Heart right ventricle (tissue), 16 donors: ENCODE results near the gene DEDD2. TPM values are rescaled to one million over a fixed set of nuclear protein-coding genes. Genes with fewer than 3 reads are reported as not detected.
"Not testable (repeated sequence)": the region's sequence is repeated elsewhere in the genome, so short reads cannot be mapped to it uniquely, and the experiment has no call there.

Experiments
- ATAC-seq, 8 donors: fragments of 200-7000 bp; cut with Tn5 transposase; one replicate each; pipeline ENCODE4 v1.9.1; 2020; ENCODE audit warnings: mild to moderate bottlenecking in 8 of 8, moderate library complexity in 8 of 8, moderate number of reproducible peaks in 1 of 8
- DNase-seq, 2 donors: peaks; one replicate each; pipeline ENCODE4 v3.0.0-alpha.2; 2020
- H3K27ac ChIP-seq, 10 donors: fragments of 200-600 bp; sonication (generic) in 2 of 10; one replicate each; pipeline versions ENCODE4 v1.5.0 to v1.8.0; 2020 to 2022; ENCODE audit warnings: mild to moderate bottlenecking in 3 of 10
- H3K27me3 ChIP-seq, 7 donors: fragments of 200-600 bp; one replicate each; pipeline ENCODE4 v1.8.0; 2021 to 2022; ENCODE audit warnings: mild to moderate bottlenecking in 2 of 7
- H3K36me3 ChIP-seq, 9 donors: fragments of 200-600 bp; sonication (generic) in 1 of 9; one replicate each; pipeline versions ENCODE4 v1.5.0 to v1.8.0; 2020 to 2022; ENCODE audit warnings: mild to moderate bottlenecking in 2 of 9
- H3K4me1 ChIP-seq, 9 donors: fragments of 200-600 bp; sonication (generic) in 1 of 9; one replicate each; pipeline versions ENCODE4 v1.5.0 to v1.8.0; 2020 to 2022; ENCODE audit warnings: mild to moderate bottlenecking in 4 of 9
- H3K4me3 ChIP-seq, 10 donors: fragments of 200-600 bp; sonication (generic) in 2 of 10; one replicate each; pipeline versions ENCODE4 v1.5.0 to v1.8.0; 2020 to 2022; ENCODE audit warnings: mild to moderate bottlenecking in 7 of 10, moderate library complexity in 2 of 10
- H3K9me3 ChIP-seq, 11 donors: fragments of 200-600 bp in 10 of 11; sonication (generic) in 2 of 11; one replicate each; pipeline versions ENCODE4 v1.5.0 to v1.8.0; 2013 to 2022; ENCODE audit warnings: mild to moderate bottlenecking in 2 of 11, control low read depth in 1 of 11, moderate library complexity in 1 of 11
- WGBS, 2 donors: extraction: QIAGEN DNeasy Blood & Tissue Kit; methylation state at CpG; one replicate each; pipeline ENCODE4 v1.1.7; 2013; ENCODE audit warnings: inconsistent platforms in 1 of 2; 5-methylcytosine and 5-hydroxymethylcytosine counted together
- intact Hi-C, 10 donors: fragments of 100-400 bp; cut with DNase I; formaldehyde crosslinking; loops; one replicate each; pipeline versions ENCODE4 v1.11.1 to v1.14.2; 2022
- long read RNA-seq, 3 donors: library from polyadenylated mRNA; unstranded; transcript quantifications; one replicate each; pipeline ENCODE4 v2.0.0, GENCODE V29; 2020 to 2021
- polyA plus RNA-seq, 2 donors: library from polyadenylated mRNA; stranded (reverse); fragments of 200-250 nt; gene quantifications; one replicate each; pipeline ENCODE4 v1.2.3, GENCODE V29; 2013
- total RNA-seq, 10 donors: library from RNA; stranded (reverse); fragmentation: NEBNext Ultra II Directional in 3 of 10; extraction: Animal tissue kit (Norgen Biotek cat#: 25700) in 3 of 10; gene quantifications; one replicate each; pipeline versions ENCODE4 v1.2.1 to v1.2.4, GENCODE V29; 2021 to 2023
- TF ChIP-seq, protein P1 (sequence below), 9 donors: fragments of 200-600 bp; sonication (generic) in 2 of 9; IDR thresholded peaks; one replicate each; pipeline versions ENCODE4 v1.5.0 to v1.8.0; 2021 to 2022; ENCODE audit warnings: antibody characterized with exemption in 9 of 9, mild to moderate bottlenecking in 5 of 9, moderate library complexity in 1 of 9
- donor health status: Arrhythmogenic right ventricular cardiomyopathy.
- donor health status: ischemic (EF 13 %, LVEDD 7.1; RV severe dilation, severe dysfunction).
- donor health status: healthy with polysubstance abuse.
- donor health status: DM: no; HTN: yes; CAD: no.
- donor health status: DM: no; HTN: no; CAD: no.
- donor health status: ischemic (EF 25% LVEDD 6.9; RV normal size, moderate dysfunction).
- donor health status: ischemic (EF 25% LVEDD 5.7; RV mildly dilated, moderate dysfunction).
- donor health status: healthy.
- donor health status: DM: yes; HTN: yes; CAD: no.
- donor health status: Ischemic cardiomyopathy.
- donor health status: ischemic (EF 35%, LVEDD 5.7; RV mildly dilated, moderate dysfunction).
- donor health status: nonischemic (EF 11% LVEDD 7.7; RV severe dilation, severe dysfunction).
- donor health status: DM: yes; HTN: yes; CAD: no.
- donor health status: PGD.
- donor health status: ischemic (EF 29% LVEDD 5.4; RV normal size, mild dysfunction).
- donor health status: nonischemic (EF 23%, LVEDD 6.1; RV moderate dilation, normal function).

The DEDD2 gene, protein sequence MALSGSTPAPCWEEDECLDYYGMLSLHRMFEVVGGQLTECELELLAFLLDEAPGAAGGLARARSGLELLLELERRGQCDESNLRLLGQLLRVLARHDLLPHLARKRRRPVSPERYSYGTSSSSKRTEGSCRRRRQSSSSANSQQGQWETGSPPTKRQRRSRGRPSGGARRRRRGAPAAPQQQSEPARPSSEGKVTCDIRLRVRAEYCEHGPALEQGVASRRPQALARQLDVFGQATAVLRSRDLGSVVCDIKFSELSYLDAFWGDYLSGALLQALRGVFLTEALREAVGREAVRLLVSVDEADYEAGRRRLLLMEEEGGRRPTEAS
- total RNA-seq = 10 to 100 TPM in 9 of 10 donors, 1 to 10 TPM in 1; 9.8 to 20.5 (median 12.2) TPM
- 10 to 100 TPM; 12.9 to 15.2 TPM for polyA plus RNA-seq
- long read RNA-seq, donor 1, transcript DEDD2-205 (5 exons, 1,183 nt) = major isoform, 21 of 33 reads
- long read RNA-seq, donor 1, partial matches to known transcripts = 3 of 33 reads
- long read RNA-seq, donor 1, other reads (novel, unspliced or antisense) = 4 of 33 reads
- long read RNA-seq, donor 2, transcript DEDD2-205 (5 exons, 1,183 nt) = major isoform, 11 of 18 reads
- long read RNA-seq, donor 2, partial matches to known transcripts = 0 of 18 reads
- long read RNA-seq, donor 2, other reads (novel, unspliced or antisense) = 6 of 18 reads
- long read RNA-seq, donor 3, transcript DEDD2-205 (5 exons, 1,183 nt) = major isoform, 24 of 32 reads
- long read RNA-seq, donor 3, partial matches to known transcripts = 2 of 32 reads
- long read RNA-seq, donor 3, other reads (novel, unspliced or antisense) = 4 of 32 reads

DNA sequence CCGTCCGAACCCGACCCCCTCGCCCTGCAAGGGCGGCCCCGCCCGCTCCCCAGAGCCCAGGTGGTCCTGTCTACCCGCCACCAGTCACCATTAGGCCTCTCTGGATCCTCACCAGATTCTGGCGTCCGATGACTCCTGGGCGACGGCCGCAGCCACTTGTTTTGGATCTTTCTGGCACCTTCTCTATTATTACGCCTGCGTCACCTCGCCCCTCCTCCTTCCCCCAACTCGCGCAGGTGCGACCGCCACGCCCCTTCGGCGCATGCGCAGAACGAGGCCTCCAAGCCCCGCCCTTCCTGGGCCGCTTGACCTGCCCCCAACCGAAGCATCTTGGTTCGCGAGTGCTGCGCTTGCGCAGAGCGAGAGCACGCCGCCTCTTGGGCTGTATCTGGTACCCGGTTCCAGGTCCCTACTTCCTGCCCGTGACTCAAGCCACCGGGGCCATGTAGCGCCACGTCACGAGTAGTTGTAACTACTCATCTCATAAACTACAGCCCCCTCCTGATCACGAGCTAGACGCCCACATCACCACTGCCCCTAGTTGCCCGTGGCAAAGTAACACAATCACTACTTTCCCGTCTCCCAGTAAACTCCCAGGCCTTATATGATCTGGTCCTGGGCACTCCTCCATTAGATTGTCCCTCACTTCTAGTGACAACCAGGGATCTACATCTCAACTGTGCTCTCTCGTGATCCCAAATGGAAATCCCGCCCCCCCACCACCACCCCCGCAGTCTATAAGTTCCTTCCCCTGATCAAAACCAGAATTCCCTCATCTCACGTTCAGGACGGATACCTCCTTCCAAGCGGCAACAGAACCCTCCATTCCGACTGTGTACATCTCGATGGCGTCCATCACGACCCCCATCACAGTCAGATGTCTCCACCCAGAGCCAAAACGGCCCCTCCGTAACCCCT lies at the start of gene DEDD2:
TSS of gene DEDD2 (minus strand) at position 158 of the 918 bp plus-strand sequence. CDS start 670 bp downstream, outside the sequence.
- H3K36me3 ChIP-seq = peaks cover 0 to 30% (median 13%) of the 10 kb centered on the region in 9 donors
- peaks cover 4 to 80% (median 40%) of the 10 kb centered on the region in 9 donors for H3K4me1 ChIP-seq
- intact Hi-C loops = no loop called here
- 17 to 18% methylated on average over 57 of the region's 57 CpGs for WGBS, 2 donors
- TF ChIP-seq, protein P1, sequence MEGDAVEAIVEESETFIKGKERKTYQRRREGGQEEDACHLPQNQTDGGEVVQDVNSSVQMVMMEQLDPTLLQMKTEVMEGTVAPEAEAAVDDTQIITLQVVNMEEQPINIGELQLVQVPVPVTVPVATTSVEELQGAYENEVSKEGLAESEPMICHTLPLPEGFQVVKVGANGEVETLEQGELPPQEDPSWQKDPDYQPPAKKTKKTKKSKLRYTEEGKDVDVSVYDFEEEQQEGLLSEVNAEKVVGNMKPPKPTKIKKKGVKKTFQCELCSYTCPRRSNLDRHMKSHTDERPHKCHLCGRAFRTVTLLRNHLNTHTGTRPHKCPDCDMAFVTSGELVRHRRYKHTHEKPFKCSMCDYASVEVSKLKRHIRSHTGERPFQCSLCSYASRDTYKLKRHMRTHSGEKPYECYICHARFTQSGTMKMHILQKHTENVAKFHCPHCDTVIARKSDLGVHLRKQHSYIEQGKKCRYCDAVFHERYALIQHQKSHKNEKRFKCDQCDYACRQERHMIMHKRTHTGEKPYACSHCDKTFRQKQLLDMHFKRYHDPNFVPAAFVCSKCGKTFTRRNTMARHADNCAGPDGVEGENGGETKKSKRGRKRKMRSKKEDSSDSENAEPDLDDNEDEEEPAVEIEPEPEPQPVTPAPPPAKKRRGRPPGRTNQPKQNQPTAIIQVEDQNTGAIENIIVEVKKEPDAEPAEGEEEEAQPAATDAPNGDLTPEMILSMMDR (IDR thresholded peaks at IDR 0.05) = peak in 1 of 9 donors; percentile 10
- no peaks in the 10 kb centered on the region for H3K27me3 ChIP-seq
- ATAC-seq (peak; percentile 82 to 90 (median 86)), DNase-seq (peak; percentile 96 to 99)
- H3K4me3 ChIP-seq = peak within 1 kb of the TSS; percentile 70 to 97 (median 78)
- H3K9me3 ChIP-seq = no peaks in the 10 kb centered on the region
- H3K27ac ChIP-seq = peak within 1 kb of the TSS in 9 of 10 donors; percentile 78 to 98 (median 86)

DNA sequence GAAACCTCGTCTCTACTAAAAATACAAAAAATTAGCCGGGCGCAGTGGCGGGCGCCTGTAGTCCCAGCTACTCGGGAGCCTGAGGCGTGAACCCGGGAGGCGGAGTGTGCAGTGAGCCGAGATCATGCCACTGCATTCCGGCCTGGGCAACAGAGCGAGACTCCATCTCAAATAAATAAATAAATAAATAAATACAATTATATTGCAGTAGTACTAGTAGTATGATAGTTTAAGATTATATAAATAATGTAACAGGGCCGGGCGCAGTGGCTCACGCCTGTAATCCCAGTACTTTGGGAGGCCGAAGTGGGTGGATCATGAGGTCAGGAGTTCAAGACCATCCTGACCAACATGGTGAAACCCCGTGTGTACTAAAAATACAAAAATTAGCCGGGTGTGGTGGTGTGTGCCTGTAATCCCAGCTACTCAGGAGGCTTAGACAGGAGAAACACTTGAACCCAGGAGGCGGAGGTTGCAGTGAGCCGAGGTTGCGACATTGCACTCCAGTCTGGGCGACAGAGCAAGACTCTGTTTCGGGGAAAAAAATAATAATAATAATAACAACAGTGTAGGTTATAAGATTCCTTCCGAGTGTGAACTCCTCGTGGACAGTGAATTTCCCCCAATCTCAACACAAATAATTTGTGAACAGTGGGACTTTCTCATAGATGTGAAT lies 49.6 kb upstream of the DEDD2 start:
- H3K4me1 ChIP-seq = peaks cover 18 to 35% (median 28%) of the 10 kb centered on the region in 9 donors
- intact Hi-C loops, ATAC-seq, H3K9me3 ChIP-seq, H3K36me3 ChIP-seq, H3K27me3 ChIP-seq, H3K4me3 ChIP-seq: not testable (repeated sequence)
- H3K27ac ChIP-seq = peak overlapping the region in 3 of 10 donors; percentile 90 to 99 (median 95)
- 93 to 95% methylated on average over 24 to 25 of the region's 25 CpGs for WGBS, 2 donors
- peak in 1 of 2 donors; percentile 2 for DNase-seq

DNA sequence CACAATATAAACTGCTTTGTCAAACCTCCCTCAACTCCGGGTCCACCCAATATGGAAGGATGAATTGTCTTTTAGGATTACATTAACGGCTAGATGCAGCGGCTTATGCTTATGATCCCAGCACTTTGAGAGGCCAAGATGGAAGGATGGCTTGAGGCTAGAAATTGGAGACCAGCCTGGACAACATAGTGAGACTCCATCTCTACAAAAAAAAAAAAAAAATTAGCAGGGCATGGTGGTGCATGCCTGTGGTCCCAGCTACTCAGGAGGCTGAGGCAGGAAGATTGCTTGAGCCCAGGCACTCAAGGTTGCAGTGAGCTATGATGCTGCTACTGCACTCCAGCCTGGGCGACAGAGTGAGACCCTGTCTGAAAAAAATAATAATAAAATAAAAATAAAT lies 48.6 kb upstream of the DEDD2 start:
- H3K36me3 ChIP-seq, H3K4me3 ChIP-seq, intact Hi-C loops, DNase-seq, H3K9me3 ChIP-seq, H3K27me3 ChIP-seq, H3K27ac ChIP-seq, ATAC-seq: not testable (repeated sequence)
- 89 to 94% methylated on average over 4 of the region's 4 CpGs for WGBS, 2 donors
- peaks cover 14 to 25% (median 21%) of the 10 kb centered on the region in 9 donors for H3K4me1 ChIP-seq

DNA sequence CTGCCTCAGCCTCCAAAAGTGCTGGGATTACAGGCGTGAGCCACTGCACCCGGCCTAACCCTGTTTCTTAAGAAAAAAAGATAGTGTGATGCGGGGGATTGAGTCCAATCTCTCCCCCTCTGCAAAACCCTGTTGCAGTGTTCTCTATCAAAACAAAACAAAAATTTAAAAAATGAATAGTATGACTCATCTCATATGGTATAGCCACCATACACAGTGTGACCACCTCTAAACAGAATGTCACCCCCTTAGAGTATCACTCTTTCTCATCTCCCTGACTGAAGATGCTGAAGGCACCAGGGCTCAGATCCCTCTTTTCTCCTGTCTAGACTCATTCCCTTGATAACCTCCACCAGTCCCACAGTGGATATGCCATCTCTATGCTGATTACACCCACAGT lies 44.3 kb upstream of the DEDD2 start:
- no peak for DNase-seq
- Histone ChIP-seq H3K27ac (no peak overlapping the region), H3K36me3 (no peaks in the 10 kb centered on the region), H3K4me1 (peaks cover 0 to 9% (median 4%) of the 10 kb centered on the region in 9 donors), H3K9me3 (no peaks in the 10 kb centered on the region), H3K4me3 (no peak overlapping the region), H3K27me3 (no peaks in the 10 kb centered on the region)
- WGBS, 2 donors = 87 to 90% methylated on average over 3 of the region's 3 CpGs
- intact Hi-C loops = no loop called here
- ATAC-seq = no peak
- TF ChIP-seq, protein P1 (IDR thresholded peaks at IDR 0.05) = no peak

DNA sequence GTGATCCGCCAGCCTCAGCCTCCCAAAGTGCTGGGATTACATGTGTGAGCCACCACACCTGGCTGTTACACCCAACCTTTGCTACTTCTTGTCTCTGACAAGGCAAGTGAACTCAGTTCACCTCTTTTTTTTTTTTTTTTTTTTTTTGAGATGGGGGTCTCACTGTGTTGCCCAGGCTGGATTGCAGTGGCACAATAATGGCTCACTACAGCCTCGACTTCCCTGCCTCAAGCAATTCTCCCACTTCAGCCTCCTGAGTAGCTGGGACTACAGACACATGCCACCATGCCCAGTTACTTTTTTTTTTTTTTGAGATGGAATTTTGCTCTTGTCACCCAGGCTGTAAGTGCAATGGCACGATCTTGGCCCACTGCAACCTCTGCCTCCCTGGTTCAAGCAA lies 40.4 kb upstream of the DEDD2 start:
- H3K27me3 ChIP-seq, DNase-seq, ATAC-seq, H3K4me3 ChIP-seq, H3K36me3 ChIP-seq, H3K27ac ChIP-seq, H3K9me3 ChIP-seq, intact Hi-C loops: not testable (repeated sequence)
- 84 to 94% methylated on average over 3 of the region's 3 CpGs for WGBS, 2 donors
- H3K4me1 ChIP-seq = peaks cover 0 to 24% (median 15%) of the 10 kb centered on the region in 9 donors
